NCI-H82 treated with DMSO at 0.1 percent for 48 hours (cell line): Measurements from ENCODE around the gene LRCH4.
"Not testable (repeated sequence)": the region's sequence is repeated elsewhere in the genome, so short reads cannot be mapped to it uniquely, and the experiment has no call there.

Experiments
- DNase-seq: peaks from one replicate; lab custom pipeline; 2025; ENCODE audit not compliant: unreplicated experiment; lab: John Stamatoyannopoulos, UW

LRCH4 gene

DNA sequence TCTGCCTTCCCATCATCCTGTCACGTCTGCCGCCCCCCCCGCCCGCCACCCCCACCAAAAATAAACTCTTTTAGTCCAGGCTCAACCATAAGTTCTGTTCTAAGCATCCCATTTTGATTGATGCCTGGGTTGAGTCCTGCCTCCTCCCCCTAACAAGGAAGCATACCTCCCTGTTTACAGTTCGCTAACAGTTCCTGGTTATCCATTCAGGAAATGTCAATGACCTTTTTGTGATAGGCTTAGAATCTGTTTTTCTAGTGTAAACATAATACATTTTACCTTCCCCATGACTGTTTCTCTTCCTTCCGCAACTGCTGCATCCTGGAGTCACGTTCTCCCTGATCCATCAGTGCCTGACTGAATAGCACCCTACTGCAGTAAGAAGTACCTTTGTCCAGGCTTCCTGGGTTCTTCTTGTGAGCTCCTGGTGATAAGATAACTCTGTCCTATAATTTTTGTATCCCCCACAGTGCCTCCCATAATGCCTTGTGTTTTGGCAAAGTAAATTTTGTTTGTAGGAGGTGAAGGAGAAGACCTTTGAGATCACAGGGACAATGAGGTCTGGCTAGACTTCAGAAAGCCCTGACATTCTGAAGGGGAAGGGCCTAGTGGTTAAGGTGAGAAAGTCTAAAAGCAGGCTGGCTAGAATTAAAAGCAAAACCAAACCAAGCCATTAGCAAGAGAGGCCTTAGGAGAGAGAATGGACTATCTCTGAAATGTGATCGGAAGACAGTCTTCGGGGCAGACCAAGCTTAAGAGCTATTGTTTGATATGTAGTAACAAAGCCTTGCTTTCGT lies 39.6 kb downstream of the LRCH4 start:
- no peak for DNase-seq

DNA sequence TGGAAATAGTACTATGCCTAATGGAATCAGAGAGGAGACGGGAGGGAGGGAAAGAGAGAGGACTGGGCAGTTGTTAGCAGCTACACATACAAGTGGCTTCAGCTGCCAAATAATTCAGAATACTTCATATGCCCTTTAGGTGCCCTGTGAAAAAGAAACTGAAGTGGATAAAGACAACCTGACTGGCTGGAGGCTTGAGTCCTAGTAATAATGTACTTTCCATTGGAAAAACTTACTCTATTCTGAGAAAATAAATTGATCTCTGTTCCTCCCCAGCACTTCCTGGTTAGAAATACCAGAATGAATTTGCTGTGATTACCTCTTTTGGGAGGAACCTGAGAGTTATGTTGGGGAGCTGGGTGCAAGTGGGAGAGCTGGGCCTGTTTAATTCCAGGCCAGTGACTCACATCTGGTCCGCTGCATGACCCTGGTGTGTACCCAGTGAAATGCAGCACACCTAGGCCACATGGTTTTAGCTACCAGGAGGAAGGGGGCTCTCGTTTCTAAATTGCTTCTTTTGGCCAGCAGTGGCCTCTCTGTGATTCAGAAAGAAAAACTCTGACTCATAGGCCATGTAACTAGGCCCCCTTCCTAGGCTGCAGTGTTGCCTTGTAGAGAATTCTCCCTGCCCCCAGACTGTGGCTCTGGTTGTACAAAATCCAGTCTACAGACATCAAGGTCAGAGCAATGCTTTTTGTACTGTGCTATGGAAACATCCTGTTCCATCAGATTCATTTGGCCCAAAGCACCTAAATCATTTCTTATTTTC lies 40.4 kb downstream of the LRCH4 start:
- DNase-seq, result no peak

DNA sequence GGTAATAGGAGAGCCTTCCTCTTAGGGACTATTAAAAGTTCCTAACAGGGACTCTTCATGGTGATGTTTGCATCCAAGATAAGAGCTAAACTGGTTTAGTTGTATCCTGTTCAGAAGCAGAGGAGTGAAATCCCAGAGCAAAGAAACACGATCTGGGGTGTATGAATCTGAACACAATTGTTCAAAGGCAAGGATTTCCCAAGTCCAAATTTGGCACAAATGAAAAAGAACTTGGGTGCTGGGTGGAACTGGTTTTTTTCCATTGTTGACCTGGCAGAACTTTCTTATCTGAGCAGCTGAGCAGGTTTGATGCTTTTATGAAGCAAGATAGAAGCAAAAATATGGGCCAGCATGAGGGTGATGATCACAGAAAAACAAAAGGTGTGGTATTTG lies 41.0 kb downstream of the LRCH4 start:
- no peak for DNase-seq

DNA sequence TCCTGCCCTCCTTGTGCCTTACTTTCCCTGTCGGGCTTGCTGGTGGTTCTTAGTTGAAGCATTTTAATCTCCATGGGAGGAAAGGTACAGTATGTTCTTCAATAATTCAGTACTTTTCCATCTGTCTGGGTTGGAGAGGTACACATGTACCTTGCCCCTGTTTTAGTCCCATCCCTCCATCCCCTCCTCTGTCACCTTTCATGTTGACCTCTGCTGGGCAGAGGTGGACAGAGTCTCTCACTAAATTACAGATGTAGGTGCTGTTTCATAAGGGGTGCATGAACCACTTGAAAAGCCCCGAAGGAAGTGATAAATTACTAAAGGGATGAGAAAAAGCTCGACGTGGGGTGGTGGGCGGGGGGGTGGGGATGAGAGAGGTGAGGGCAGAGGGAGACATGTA lies 41.5 kb downstream of the LRCH4 start:
- DNase-seq, result no peak

DNA sequence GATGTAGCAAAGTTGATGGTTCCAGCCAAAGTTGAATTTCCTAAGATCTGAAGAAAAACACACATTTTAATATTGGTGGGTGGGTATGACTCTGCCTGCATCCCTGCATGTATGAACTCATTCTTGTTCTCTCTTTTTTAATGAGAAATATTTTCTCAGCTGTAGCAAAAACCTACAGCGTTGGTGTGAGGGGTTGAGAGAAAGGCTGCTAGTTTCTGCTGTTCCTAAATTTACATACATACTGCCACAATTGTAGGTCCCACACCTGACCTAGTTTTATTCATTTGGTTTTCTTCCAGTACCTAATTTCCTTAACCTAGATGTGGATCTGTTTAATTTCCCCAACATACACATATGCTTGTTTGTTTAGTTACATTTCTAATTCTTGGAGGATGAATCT lies 42.3 kb downstream of the LRCH4 start:
- DNase-seq, result no peak

DNA sequence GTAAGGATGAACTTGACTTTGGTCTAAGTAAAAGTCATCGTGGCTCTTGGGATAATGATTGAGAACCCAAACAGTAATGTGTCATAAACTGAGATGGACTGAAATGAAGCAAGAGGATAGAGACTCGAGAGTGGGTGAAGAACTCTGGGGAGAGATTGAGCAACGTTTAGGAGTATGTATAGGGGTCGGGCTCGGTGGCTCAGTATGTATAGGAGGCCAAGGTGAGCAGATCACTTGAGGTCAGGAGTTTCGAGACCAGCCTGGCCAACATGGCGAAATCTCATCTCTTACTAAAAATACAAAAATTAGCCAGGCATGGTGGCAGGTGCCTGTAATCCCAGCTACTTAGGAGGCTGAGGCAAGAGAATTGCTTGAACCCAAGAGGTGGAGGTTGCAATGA lies 44.6 kb downstream of the LRCH4 start:
- not testable (repeated sequence) for DNase-seq

DNA sequence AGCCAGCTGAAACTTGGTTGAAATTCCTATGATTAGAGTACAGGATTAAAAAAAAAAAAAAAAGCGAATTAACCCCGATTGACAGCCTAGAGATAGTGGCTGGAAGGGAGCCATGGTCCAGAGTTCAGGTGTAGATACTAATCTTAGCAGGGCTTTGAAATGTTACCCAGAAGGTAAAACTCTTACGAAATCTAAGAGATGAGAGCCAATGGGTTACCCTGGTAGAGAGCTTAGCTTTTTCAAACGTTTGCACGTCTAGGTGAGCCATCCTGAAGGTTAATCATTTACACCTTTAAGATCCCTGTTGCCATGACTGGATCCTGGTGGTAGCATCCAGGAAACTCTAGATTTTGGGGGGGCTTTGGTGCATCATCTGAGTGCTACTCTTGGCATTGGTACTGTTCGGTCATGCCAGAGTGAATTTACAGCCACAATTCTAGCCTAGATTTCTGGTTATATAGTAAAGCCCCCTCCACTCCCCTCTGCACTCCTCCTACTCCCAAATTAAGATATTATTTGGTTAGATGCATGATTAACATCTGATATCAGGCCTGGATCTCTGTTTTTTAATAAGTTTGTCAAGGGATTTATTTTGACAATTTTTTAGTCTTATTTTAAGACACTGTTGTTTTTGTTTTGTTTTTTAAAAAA lies 45.7 kb downstream of the LRCH4 start:
- DNase-seq, result no peak

DNA sequence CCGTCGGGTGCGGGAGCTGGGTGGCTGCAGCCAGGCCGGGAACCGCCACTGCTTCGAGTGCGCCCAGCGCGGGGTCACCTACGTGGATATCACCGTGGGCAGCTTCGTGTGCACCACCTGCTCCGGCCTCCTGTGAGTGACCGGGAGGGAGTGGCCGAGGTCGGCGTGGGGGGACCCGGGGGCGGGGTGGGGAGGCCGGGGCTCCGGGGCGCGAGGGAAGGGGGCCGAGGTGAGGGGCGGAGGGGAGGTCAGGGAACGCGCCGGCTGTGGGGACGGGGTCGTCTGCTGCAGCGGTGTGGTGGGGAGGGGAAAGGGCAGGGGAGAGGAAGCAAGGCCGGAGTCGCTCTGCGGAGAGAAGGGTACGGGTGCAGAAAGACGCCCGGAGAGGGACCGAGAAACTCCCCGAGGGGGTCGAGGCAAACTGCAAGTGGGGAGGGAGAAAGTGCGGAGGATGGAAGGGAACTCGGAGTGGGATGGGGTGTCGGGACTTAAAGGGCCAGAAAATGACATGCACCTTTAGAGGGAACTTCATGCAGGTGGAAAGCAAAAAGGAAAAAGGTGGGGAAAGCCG lies 46.4 kb downstream of the LRCH4 start:
- DNase-seq, result no peak

- DNase-seq, result peak; percentile 98
Measured at GRCh38 chr7:100538654-100539435, 47.1 kb downstream of the LRCH4 start, which contains the start of gene AGFG2. Gene AGFG2, plus strand, starts transcription at chr7:100539203. Its CDS starts 144 bp downstream, at chr7:100539347.

DNA sequence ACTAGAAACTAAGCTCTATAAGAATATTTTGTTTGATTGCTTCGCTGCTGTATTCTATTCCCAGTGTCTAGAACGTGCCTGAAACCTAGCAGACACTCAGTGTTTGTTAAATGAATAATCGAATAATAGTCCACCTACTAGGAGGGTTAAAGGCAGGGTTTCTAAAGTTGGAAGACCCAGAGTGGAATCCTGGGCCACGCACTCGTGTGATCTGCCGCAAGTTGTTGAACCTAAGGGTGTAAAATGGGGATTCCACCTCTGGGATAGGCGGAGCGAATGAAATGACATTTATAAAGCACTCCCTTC lies 47.6 kb downstream of the LRCH4 start:
- no peak for DNase-seq

DNA sequence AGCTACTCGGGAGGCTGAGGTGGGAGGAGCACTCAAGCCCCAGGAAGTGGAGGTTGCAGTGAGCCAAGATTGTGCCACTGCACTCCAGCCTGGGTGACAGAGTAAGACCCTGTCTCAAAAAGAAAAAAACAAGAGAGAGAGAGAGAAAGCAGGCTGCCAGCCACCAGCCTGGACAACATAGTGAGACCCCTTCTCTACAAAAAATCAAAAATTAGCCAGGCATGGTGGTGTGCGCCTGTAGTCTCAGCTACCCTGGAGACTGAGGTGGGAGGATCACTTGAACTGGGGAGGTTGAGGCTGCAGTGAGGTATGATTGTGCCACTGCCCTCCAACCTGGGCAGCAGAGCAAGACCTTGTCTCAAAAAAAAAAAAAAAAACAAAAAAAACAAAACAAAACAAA lies 49.2 kb downstream of the LRCH4 start:
- DNase-seq, result not testable (repeated sequence)

- DNase-seq, result not testable (repeated sequence)
Measured at GRCh38 chr7:100535982-100536381, 49.9 kb downstream of the LRCH4 start.

DNA sequence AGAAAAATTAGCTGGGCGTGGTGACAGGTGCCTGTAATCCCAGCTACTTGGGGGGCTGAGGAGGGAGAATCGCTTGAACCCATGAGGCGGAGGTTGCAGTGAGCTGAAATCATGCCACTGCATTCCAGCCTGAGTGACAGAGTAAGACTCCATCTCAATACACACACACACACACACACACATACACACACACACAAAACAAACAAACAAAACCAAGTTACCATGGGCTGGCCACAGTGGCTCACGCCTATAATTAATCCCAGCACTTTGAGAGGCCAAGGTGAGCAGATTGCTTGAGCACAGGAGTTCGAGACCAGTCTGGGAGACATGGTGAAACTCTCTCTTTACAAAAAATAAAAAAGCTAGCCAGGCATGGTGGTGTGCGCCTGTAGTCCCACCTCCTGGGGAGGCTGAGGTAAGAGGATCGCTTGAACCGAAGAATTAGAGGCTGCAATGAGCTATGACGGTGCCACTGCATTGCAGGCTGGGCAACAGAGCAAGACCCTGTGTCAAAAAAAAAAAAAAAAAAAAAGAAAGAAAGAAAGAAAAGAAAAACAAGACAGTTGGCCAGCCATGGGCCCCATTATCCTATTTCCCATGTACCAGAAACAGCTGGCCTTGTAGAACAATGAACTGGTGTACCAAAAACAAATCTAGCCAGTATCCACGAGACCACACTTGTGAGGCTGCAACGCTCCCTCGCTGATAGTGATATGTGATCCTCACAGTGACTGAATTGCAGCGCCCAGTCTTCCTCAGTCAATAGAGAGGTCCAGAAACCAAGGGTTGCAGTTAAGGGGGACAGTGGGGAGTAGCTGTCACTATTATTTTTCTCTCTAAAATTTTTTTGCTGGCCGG lies 53.5 kb downstream of the LRCH4 start:
- no peak for DNase-seq

- DNase-seq, result not testable (repeated sequence)
Measured at GRCh38 chr7:100528108-100528866, 57.6 kb downstream of the LRCH4 start.
